ENCODE results near the gene C14orf119.

DNA sequence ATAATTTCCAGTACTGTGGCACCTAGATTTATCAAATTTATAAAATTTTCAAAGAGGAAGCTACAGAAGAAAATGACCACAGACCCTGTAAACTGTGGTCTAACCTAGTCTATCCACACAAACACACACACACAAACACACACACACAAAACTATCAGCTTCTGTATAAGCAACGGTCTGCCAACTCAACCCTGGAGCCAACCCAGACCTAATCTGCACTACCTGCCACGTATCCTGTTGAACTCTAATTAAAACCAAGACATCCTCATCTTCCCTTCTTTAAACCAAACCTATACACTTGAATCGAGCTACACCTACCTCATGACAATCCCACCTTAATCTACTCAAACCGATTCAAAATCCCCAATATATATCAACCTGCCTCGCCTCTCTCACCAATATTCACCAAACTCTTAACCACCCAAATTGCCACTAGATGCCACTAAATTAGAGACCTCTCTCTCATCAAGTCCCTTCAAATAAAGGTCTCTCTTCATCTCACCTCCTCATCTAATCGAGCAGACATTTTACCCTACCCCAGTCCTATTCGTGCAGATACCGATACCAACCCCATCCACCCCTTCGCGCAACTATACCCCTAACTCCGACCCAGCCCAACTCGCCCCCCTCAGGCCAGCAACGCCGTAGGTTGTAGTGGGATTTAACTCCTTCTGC lies 1.2 kb upstream of the C14orf119 start:
- TF ChIP-seq POLR2A (IDR thresholded peaks at IDR 0.05; ENCODE audit: low read depth, low read length) (no peak), POLR2AphosphoS5 (IDR thresholded peaks at IDR 0.05; ENCODE audit: low read depth, low read length) (no peak), TAF1 (IDR thresholded peaks at IDR 0.05; ENCODE audit: borderline replicate concordance, low read depth, low read length) (no peak)
